HEK293 (cell line): ENCODE measurements around the gene RPL36AL.

Experiments
- CTCF ChIA-PET: fragments of 350-600 bp; formaldehyde crosslinking; extraction: SDS; loops from one replicate; lab custom pipeline; 2021; ENCODE audit warnings: antibody characterized with exemption; lab: Yijun Ruan, JAX
- POLR2A ChIA-PET: fragments of 300-600 bp; formaldehyde crosslinking; extraction: SDS; loops from one replicate; lab custom pipeline; 2020; ENCODE audit warnings: antibody characterized with exemption, inconsistent platforms; lab: Yijun Ruan, JAX
- H3K27ac ChIP-seq: fragments of 200-500 bp; sonication (Bioruptor generic); 2 replicates; pipeline ENCODE4 v1.5.1; 2014; ENCODE audit warnings: low read depth, low read length, control low read depth, inconsistent platforms; ENCODE audit errors: extremely low read depth
- H3K36me3 ChIP-seq, 2 experiments: fragments of 200-500 bp in 1 of 2; sonication (Bioruptor generic) in 1 of 2; 1 replicate in 1 of 2; 2 replicates in 1 of 2; pipeline ENCODE4 v1.5.1; 2014 to 2017; ENCODE audit warnings: inconsistent platforms in 2 of 2, low read length in 2 of 2; ENCODE audit not compliant: control insufficient read depth in 2 of 2, insufficient read depth in 1 of 2
- H3K4me1 ChIP-seq: fragments of 200-500 bp; sonication (Bioruptor generic); 2 replicates; pipeline ENCODE4 v1.5.1; 2014; ENCODE audit warnings: mild to moderate bottlenecking, low read length, inconsistent platforms; ENCODE audit not compliant: control insufficient read depth, insufficient read depth
- H3K4me3 ChIP-seq: 2 replicates; pipeline ENCODE4 v1.5.1; 2011; ENCODE audit warnings: low read depth, mild to moderate bottlenecking, control low read depth, low read length, moderate library complexity
- H3K9me3 ChIP-seq: fragments of 200-500 bp; sonication (Bioruptor generic); 2 replicates; pipeline ENCODE4 v1.5.1; 2014; ENCODE audit warnings: low read depth, low read length, inconsistent platforms; ENCODE audit not compliant: control insufficient read depth, insufficient read depth
- FEZF1 ChIP-seq: fragments of 450-650 bp; formaldehyde crosslinking; IDR thresholded peaks from 2 replicates; pipeline ENCODE4 v1.5.1; 2016; ENCODE audit warnings: missing biosample characterization, missing genetic modification characterization
- OSR2 ChIP-seq: fragments of 450-650 bp; formaldehyde crosslinking; IDR thresholded peaks from 2 replicates; pipeline ENCODE4 v1.5.1; 2016; ENCODE audit warnings: missing biosample characterization, missing genetic modification characterization
- PRDM1 ChIP-seq: fragments of 450-650 bp; formaldehyde crosslinking; IDR thresholded peaks from 2 replicates; pipeline ENCODE4; 2016; ENCODE audit warnings: missing biosample characterization, missing genetic modification characterization
- PRDM6 ChIP-seq: fragments of 450-650 bp; formaldehyde crosslinking; IDR thresholded peaks from 2 replicates; pipeline ENCODE4 v1.5.1; 2017; ENCODE audit warnings: missing biosample characterization, missing genetic modification characterization
- SP7 ChIP-seq: fragments of 450-650 bp; formaldehyde crosslinking; IDR thresholded peaks from 2 replicates; pipeline ENCODE4 v1.5.1; 2016; ENCODE audit warnings: missing biosample characterization, missing genetic modification characterization
- ZNF211 ChIP-seq: fragments of 450-650 bp; formaldehyde crosslinking; IDR thresholded peaks from 2 replicates; pipeline ENCODE4 v1.5.1; 2016; ENCODE audit warnings: low read depth, missing biosample characterization, missing genetic modification characterization
- ZNF23 ChIP-seq: fragments of 450-650 bp; formaldehyde crosslinking; IDR thresholded peaks from 2 replicates; pipeline ENCODE4 v1.5.1; 2016; ENCODE audit warnings: missing biosample characterization, missing genetic modification characterization, borderline replicate concordance
- ZNF510 ChIP-seq: fragments of 450-650 bp; formaldehyde crosslinking; IDR thresholded peaks from 2 replicates; pipeline ENCODE4 v1.5.1; 2018; ENCODE audit warnings: mild to moderate bottlenecking, missing genetic modification characterization, missing biosample characterization; ENCODE audit not compliant: insufficient replicate concordance
- ZNF513 ChIP-seq: fragments of 450-650 bp; IDR thresholded peaks from 2 replicates; pipeline ENCODE4 v1.5.1; 2018; ENCODE audit warnings: missing biosample characterization, missing genetic modification characterization
- ZNF664 ChIP-seq: fragments of 450-650 bp; formaldehyde crosslinking; IDR thresholded peaks from 2 replicates; pipeline ENCODE4 v1.5.1; 2016; ENCODE audit warnings: missing biosample characterization, missing genetic modification characterization
- ZNF785 ChIP-seq: fragments of 450-650 bp; formaldehyde crosslinking; IDR thresholded peaks from 2 replicates; pipeline ENCODE4 v1.5.1; 2016; ENCODE audit warnings: missing biosample characterization, missing genetic modification characterization
- ZNF843 ChIP-seq: fragments of 450-650 bp; formaldehyde crosslinking; IDR thresholded peaks from 2 replicates; pipeline ENCODE4 v1.5.1; 2016; ENCODE audit warnings: missing biosample characterization, missing genetic modification characterization
- ZXDB ChIP-seq: fragments of 450-650 bp; formaldehyde crosslinking; IDR thresholded peaks from 2 replicates; pipeline ENCODE4 v1.5.1; 2016; ENCODE audit warnings: missing biosample characterization, missing genetic modification characterization
- TF ChIP-seq, protein P1 (sequence below): fragments of 450-650 bp; formaldehyde crosslinking; IDR thresholded peaks from 2 replicates; pipeline ENCODE4 v1.5.1; 2016; ENCODE audit warnings: missing biosample characterization, missing genetic modification characterization
- TF ChIP-seq, protein P2 (sequence below): fragments of 450-650 bp; formaldehyde crosslinking; IDR thresholded peaks from 2 replicates; pipeline ENCODE4 v1.5.1; 2016; ENCODE audit warnings: missing biosample characterization, missing genetic modification characterization

RPL36AL gene

GRCh38 chr14:49598485-49599300, 21.7 kb downstream of the RPL36AL start, which contains the start of gene LRR1 (continued):
- TF ChIP-seq, protein P1, sequence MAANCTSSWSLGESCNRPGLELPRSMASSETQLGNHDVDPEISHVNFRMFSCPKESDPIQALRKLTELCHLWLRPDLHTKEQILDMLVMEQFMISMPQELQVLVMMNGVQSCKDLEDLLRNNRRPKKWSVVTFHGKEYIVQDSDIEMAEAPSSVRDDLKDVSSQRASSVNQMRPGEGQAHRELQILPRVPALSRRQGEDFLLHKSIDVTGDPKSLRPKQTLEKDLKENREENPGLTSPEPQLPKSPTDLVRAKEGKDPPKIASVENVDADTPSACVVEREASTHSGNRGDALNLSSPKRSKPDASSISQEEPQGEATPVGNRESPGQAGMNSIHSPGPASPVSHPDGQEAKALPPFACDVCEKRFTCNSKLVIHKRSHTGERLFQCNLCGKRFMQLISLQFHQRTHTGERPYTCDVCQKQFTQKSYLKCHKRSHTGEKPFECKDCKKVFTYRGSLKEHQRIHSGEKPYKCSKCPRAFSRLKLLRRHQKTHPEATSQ (tag by site-specific recombination), result 0 out of 2 replicates have a peak, but pooled peaks have one; percentile 38

DNA sequence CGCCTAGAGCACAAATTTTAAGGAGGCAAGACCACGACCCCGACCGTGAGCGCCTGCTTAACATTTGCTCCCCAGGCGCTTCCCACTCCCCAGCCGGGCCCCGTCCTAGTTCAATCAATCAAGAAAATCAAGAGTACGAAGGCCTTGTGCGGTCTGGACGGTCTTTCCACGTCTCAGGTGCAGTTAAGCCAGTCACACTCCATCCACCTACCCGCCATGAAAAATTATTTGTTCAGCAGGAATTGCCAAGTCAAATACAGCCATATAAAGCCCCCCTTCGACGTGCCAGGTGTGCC, 22.3 kb downstream of the RPL36AL start:
- peak overlapping the region; percentile 98 for H3K27ac ChIP-seq
- H3K4me1 ChIP-seq, result peaks cover 13% of the 10 kb centered on the region
- POLR2A ChIA-PET, result interaction anchor here (0.8 to 4.3 kb wide), 5 partner anchors 8 to 169 kb away, joined by 3 to 33 read pairs (median 16); partner anchors contain the start of genes DNAAF2, KLHDC2, MGAT2 and RPL36AL
- CTCF ChIA-PET, result no interaction called here
- no peaks in the 10 kb centered on the region for H3K9me3 ChIP-seq
- peaks cover 12 to 18% of the 10 kb centered on the region in 2 experiments; a peak in 2 of 3 replicates for H3K36me3 ChIP-seq
- H3K4me3 ChIP-seq, result peak overlapping the region; percentile 87
- no peak for TF ChIP-seq ZNF23 (tag by site-specific recombination)

DNA sequence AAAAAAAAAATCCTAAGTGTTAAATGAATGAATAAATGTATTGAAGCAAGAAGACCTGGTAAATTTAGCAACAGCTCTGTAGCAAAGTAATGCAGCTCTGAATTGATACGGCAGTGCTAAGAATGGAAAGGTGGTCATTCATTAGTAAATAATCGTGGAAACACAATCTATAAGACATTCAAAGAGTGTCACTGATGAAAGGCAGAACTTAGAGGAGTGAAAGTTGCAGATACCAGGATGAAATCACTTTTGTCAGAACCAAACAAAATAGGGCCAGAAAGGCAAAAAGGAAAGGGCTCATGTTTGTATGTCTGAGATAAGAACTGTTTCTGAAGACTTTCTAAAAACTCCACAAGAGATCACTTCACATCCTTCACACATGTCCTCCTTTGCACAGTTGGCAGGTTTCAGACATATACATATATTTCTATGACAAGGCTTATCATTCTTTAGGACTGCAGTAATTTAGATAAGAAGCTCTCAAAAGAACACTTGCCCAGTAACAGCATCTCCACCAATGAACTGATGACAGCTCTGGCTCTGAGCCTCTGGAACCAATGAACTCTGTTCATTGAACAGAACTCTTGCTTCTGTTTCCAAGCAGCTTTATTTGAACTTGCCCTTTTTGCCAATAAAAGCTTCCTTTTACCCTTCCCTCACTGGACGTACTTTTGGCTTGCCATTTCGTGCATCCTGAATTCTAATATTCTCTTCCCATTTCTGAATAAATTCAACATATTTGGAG, 25.9 kb downstream of the RPL36AL start:
- Histone ChIP-seq H3K4me1 (peaks cover 14% of the 10 kb centered on the region), H3K27ac (peak overlapping the region; percentile 64), H3K4me3 (no peak overlapping the region), H3K36me3 (no peaks in the 10 kb centered on the region), H3K9me3 (no peaks in the 10 kb centered on the region)
- CTCF ChIA-PET, result interaction anchor here (1.4 to 1.6 kb wide), 2 partner anchors 8 to 267 kb away, joined by 3 to 4 read pairs; partner anchors contain the start of gene RPS29
- peak; percentile 34; the same call in 1 of the 2 replicates for TF ChIP-seq ZXDB (tag by site-specific recombination)
- no peak for TF ChIP-seq ZNF785
- TF ChIP-seq PRDM1 (tag by site-specific recombination), result peak; percentile 71
- peak; percentile 87 for TF ChIP-seq FEZF1 (tag by site-specific recombination)
- no peak for TF ChIP-seq ZNF23 (tag by site-specific recombination)
- TF ChIP-seq ZNF843, result peak; percentile 35; the same call in 1 of the 2 replicates
- TF ChIP-seq SP7 (tag by site-specific recombination), result no peak
- TF ChIP-seq PRDM6 (tag by site-specific recombination), result peak; percentile 47; the same call in 1 of the 2 replicates
- no peak for TF ChIP-seq ZNF513 (tag by site-specific recombination)
- no peak for TF ChIP-seq ZNF664
- no peak for TF ChIP-seq ZNF211 (tag by site-specific recombination)
- peak; percentile 77 for TF ChIP-seq ZNF510
- 0 out of 2 replicates have a peak, but pooled peaks have one; percentile 40 for TF ChIP-seq OSR2
- TF ChIP-seq, protein P2, sequence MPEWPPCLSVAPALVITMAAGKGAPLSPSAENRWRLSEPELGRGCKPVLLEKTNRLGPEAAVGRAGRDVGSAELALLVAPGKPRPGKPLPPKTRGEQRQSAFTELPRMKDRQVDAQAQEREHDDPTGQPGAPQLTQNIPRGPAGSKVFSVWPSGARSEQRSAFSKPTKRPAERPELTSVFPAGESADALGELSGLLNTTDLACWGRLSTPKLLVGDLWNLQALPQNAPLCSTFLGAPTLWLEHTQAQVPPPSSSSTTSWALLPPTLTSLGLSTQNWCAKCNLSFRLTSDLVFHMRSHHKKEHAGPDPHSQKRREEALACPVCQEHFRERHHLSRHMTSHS (tag by site-specific recombination), result no peak
- POLR2A ChIA-PET, result interaction anchor here (0.7 to 3.1 kb wide), 6 partner anchors 9 to 794 kb away, joined by 3 to 27 read pairs (median 5); partner anchors contain the start of genes MGAT2, NEMF, RPL36AL and RPS29
